GM12878 (cell line): ENCODE data around the gene PNRC1. TPM values are rescaled to one million over a fixed set of nuclear protein-coding genes. Genes with fewer than 3 reads are reported as not detected.

ENCODE experiments used
- ATAC-seq: fragments of 200-7000 bp; cut with Tn5 transposase; 3 replicates; pipeline ENCODE4 v1.9.1; 2020; ENCODE audit warnings: mild to moderate bottlenecking, moderate library complexity
- BruUV-seq: library from RNA; stranded (reverse); fragments of 400-500 nt; replicated peaks from 2 replicates; lab custom pipeline; 2021; lab: Mats Ljungman, UMichigan
- CTCF ChIA-PET: fragments of 300-600 bp; sonication (Branson Sonifier 250); formaldehyde crosslinking; extraction: SDS; loops from one replicate; lab custom pipeline; 2021; ENCODE audit warnings: inconsistent platforms; lab: Yijun Ruan, JAX
- POLR2A ChIA-PET: fragments of 350-600 bp; formaldehyde crosslinking; extraction: SDS; loops from one replicate; lab custom pipeline; 2021; ENCODE audit warnings: inconsistent platforms; lab: Charles Lee
- RAD21 ChIA-PET: fragments of 300-600 bp; sonication (Branson Sonifier 250); formaldehyde crosslinking; loops from one replicate; lab custom pipeline; 2023; ENCODE audit warnings: antibody characterized with exemption; ENCODE audit not compliant: unreplicated experiment; lab: Charles Lee
- SMC1A ChIA-PET: fragments of 300-600 bp; sonication (Branson Sonifier 250); formaldehyde crosslinking; loops from one replicate; lab custom pipeline; 2023; ENCODE audit not compliant: unreplicated experiment, uncharacterized antibody; lab: Charles Lee
- DNase-seq: peaks from one replicate; pipeline ENCODE4 v3.0.0-alpha.2; 2011; ENCODE audit warnings: low read depth, low spot score
- FAIRE-seq: peaks from 3 replicates; lab custom pipeline; 2011; peaks lifted over from hg19 to GRCh38; lab: Jason Lieb, UNC
- H2AFZ ChIP-seq: 2 replicates; pipeline ENCODE4 v1.6.0; 2011; ENCODE audit warnings: low read depth, low read length, control low read depth; ENCODE audit not compliant: control insufficient read depth
- H3K27ac ChIP-seq: 2 replicates; pipeline ENCODE4 v1.5.1; 2011; ENCODE audit warnings: control low read depth; ENCODE audit not compliant: control insufficient read depth, insufficient read depth
- H3K27me3 ChIP-seq, 2 experiments: replicated peaks in 1 of 2; 2 replicates each; pipeline versions ENCODE4 v1.6.0 to v1.6.1; 2011; ENCODE audit warnings: low read length in 1 of 2; ENCODE audit not compliant: control insufficient read depth in 2 of 2, insufficient read depth in 2 of 2
- H3K36me3 ChIP-seq, 2 experiments: 2 replicates each; pipeline ENCODE4 v1.5.1; 2011; ENCODE audit warnings: low read length in 1 of 2; ENCODE audit not compliant: control insufficient read depth in 2 of 2, insufficient read depth in 2 of 2
- H3K4me1 ChIP-seq: 2 replicates; pipeline ENCODE4 v1.6.1; 2011; ENCODE audit warnings: mild to moderate bottlenecking, low read length, moderate library complexity, mixed read lengths; ENCODE audit not compliant: control insufficient read depth, insufficient read depth
- H3K4me2 ChIP-seq: 2 replicates; pipeline ENCODE4 v1.6.0; 2011; ENCODE audit warnings: control low read depth; ENCODE audit not compliant: control insufficient read depth, insufficient read depth
- H3K4me3 ChIP-seq: fragments of 200-600 bp; sonication (generic); 2 replicates; pipeline ENCODE4 v1.5.1; 2016
- H3K79me2 ChIP-seq: 2 replicates; pipeline ENCODE4 v1.6.0; 2011; ENCODE audit warnings: low read length; ENCODE audit not compliant: control insufficient read depth, insufficient read depth
- H3K9ac ChIP-seq: 2 replicates; pipeline ENCODE4 v1.8.0; 2011; ENCODE audit warnings: low read length, control low read depth, mixed read lengths; ENCODE audit not compliant: control insufficient read depth, insufficient read depth
- H3K9me3 ChIP-seq: replicated peaks from 3 replicates; pipeline ENCODE4 v1.5.1; 2011; ENCODE audit warnings: mild to moderate bottlenecking, low read length; ENCODE audit not compliant: control insufficient read depth, insufficient read depth
- H4K20me1 ChIP-seq: 2 replicates; pipeline ENCODE4 v1.6.0; 2011; ENCODE audit not compliant: control insufficient read depth, insufficient read depth
- SPI1 ChIP-seq: IDR thresholded peaks from 2 replicates; pipeline ENCODE4 v1.6.1; 2011; ENCODE audit warnings: low read depth, mild to moderate bottlenecking, low read length, moderate library complexity, borderline replicate concordance; ENCODE audit not compliant: insufficient read depth
- TARDBP ChIP-seq: IDR thresholded peaks from 2 replicates; pipeline ENCODE4 v1.6.1; 2016; ENCODE audit warnings: borderline replicate concordance
- ZBTB11 ChIP-seq: fragments of 450-650 bp; formaldehyde crosslinking; IDR thresholded peaks from 2 replicates; pipeline ENCODE4 v1.5.0; 2022; ENCODE audit warnings: mild to moderate bottlenecking, missing genetic modification characterization
- ZNF24 ChIP-seq: fragments of 450-650 bp; IDR thresholded peaks from 2 replicates; pipeline ENCODE4 v1.6.1; 2017; ENCODE audit warnings: antibody characterized with exemption, mild to moderate bottlenecking
- WGBS: methylation state at CpG from one replicate; pipeline ENCODE4 v1.1.6; 2016; ENCODE audit warnings: low lambda C conversion rate; ENCODE audit not compliant: insufficient replicate concordance, insufficient coverage; ENCODE audit errors: missing lambda C conversion rate; 5-methylcytosine and 5-hydroxymethylcytosine counted together
- in situ Hi-C: fragments of 300-500 bp; cut with MboI; formaldehyde crosslinking; loops from 9 replicates; pipeline ENCODE4 v1.14.3; 2018; ENCODE audit warnings: mixed read lengths
- intact Hi-C: fragments of 100-400 bp; cut with micrococcal nuclease; formaldehyde crosslinking; loops from one replicate; pipeline ENCODE4 v1.14.2; 2022; ENCODE audit not compliant: unreplicated experiment
- polyA plus RNA-seq, 11 experiments: library from polyadenylated mRNA; depleted of rRNA in 4 of 11; unstranded in 6 of 11; stranded (reverse) in 5 of 11; fragments of >200 nt; fragmentation: Nextera tagmentation in 4 of 11; fragmentation: Illumina TruSeq in 1 of 11; extraction: Ambion mirVana in 4 of 11; extraction: Trizol in 1 of 11; gene quantifications; 1 replicate in 1 of 11; 2 replicates in 10 of 11; pipeline versions ENCODE4 v1.2.1 to v1.2.3, GENCODE V29; 2011 to 2016; ENCODE audit warnings: inconsistent platforms in 2 of 11, missing spikeins in 2 of 11, low read depth in 1 of 11
- total RNA-seq, 4 experiments: library from RNA; depleted of rRNA in 3 of 4; stranded (reverse); fragments of >200 nt in 3 of 4; fragmentation: Illumina TruSeq in 1 of 4; extraction: Trizol in 1 of 4; gene quantifications; 2 replicates each; pipeline versions ENCODE4 v1.2.1 to v1.2.3, GENCODE V29; 2013 to 2021

PNRC1 gene
- total and polyA plus RNA-seq, 10 of the 15 experiments (the other 5 are each of a cell fraction or from before 2014, with no cell fraction given) = 7.6 to 66.0 (median 33.1) TPM

GRCh38 chr6:89120371-89120770 lies 39.8 kb downstream of the PNRC1 start:
- BruUV-seq = no TSS peak
- 65% methylated on average over 4 of the region's 4 CpGs for WGBS
- H3K27ac ChIP-seq = no peak overlapping the region
- DNase-seq (no peak), FAIRE-seq (no peak), ATAC-seq (no peak)
- no peak overlapping the region for H3K4me2 ChIP-seq
- H3K79me2 ChIP-seq = no peaks in the 10 kb centered on the region
- RAD21 ChIA-PET = no interaction called here
- no peaks in the 10 kb centered on the region for H3K9me3 ChIP-seq
- no peaks in the 10 kb centered on the region for H4K20me1 ChIP-seq
- TF ChIP-seq ZNF24 = no peak
- no peak for TF ChIP-seq ZBTB11 (CRISPR knock-in tag)
- no peak for TF ChIP-seq TARDBP
- TF ChIP-seq SPI1 = no peak
- intact Hi-C loops = loop anchor here (5.0 kb wide), 1 partner anchor 138 kb away; no protein-coding TSS in a partner anchor
- H3K36me3 ChIP-seq = no peaks in the 10 kb centered on the region
- POLR2A ChIA-PET = no interaction called here
- in situ Hi-C loops = no loop called here
- CTCF ChIA-PET = interaction anchor here (0.9 to 4.7 kb wide), 6 partner anchors 12 to 312 kb away, joined by 3 to 27 read pairs (median 4); no protein-coding TSS in a partner anchor
- H2AFZ ChIP-seq = no peak overlapping the region
- H3K27me3 ChIP-seq = peaks cover 0 to 4% of the 10 kb centered on the region in 2 experiments; a peak in 1 of 4 replicates
- H3K9ac ChIP-seq = no peak overlapping the region
- no peaks in the 10 kb centered on the region for H3K4me1 ChIP-seq
- SMC1A ChIA-PET = interaction anchor here (0.7 to 1.2 kb wide), 3 partner anchors 11 to 465 kb away, joined by 3 read pairs; no protein-coding TSS in a partner anchor
- no peak overlapping the region for H3K4me3 ChIP-seq
